Effector CD4-positive, alpha-beta T cell (primary cell): Measurements from ENCODE around the gene OAT.
A peak's percentile ranks its signal among the peaks of the same experiment; 100 is the strongest.

Experiments
- DNase-seq: peaks from one replicate; pipeline ENCODE4 v3.0.0-alpha.2; 2020

OAT gene

DNA sequence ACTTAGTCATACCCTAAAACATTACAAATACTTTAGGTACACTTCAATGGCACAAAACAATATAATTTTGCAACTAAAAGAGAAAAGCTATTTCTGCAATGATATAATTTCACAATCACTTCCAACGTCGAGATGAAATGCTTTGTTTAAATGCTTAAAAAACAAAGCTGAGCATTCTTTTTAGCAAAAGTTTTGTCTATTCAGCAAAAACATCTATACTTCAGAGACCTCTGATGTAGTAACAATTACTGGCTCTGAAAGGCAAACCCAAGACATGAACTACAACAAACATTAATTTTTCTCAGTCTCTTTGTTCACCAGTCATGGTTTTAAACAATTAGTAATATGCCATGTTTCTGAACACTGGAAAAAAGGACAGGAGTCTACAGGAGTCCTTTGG, 16.4 kb downstream of the OAT start:
- no peak for DNase-seq

GRCh38 chr10:124401633-124402032, 17.1 kb downstream of the OAT start:
- no peak for DNase-seq

GRCh38 chr10:124394583-124394982, 24.1 kb downstream of the OAT start:
- DNase-seq = no peak

DNA sequence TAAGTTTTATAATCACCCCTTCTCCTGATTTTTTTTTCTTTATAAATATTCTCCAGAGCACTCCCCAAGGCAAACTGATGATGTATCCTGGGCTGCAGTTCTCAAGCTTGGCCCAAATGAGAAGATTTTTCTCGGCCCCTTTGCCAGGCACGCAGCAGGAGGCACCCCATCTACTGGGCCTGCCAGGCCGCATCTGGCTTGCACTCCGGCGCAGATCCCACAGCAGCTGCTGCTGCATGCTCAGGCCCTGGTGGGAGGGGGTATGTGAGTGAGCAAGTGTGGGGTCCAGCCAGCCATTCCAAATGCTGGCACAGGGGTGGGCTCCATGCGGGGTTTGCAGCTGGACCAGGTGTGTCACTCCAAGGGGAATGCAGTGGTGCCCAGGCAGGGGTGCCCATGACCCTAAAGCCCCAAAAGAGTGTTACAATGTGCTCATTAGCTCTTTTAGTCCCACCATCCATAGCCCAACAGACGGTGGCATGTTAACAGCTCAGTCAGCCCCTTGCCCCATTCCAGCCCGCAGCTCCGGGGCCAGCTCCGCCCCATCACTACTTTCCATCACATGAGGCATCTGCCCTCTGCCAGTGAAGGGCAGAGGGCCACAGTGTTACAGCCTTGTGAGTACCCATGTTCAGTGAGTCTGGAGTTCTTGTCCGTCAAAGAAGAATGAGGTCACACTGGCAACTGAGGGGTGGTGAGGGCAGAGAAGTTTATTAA, 25.9 kb downstream of the OAT start:
- DNase-seq = no peak

DNA sequence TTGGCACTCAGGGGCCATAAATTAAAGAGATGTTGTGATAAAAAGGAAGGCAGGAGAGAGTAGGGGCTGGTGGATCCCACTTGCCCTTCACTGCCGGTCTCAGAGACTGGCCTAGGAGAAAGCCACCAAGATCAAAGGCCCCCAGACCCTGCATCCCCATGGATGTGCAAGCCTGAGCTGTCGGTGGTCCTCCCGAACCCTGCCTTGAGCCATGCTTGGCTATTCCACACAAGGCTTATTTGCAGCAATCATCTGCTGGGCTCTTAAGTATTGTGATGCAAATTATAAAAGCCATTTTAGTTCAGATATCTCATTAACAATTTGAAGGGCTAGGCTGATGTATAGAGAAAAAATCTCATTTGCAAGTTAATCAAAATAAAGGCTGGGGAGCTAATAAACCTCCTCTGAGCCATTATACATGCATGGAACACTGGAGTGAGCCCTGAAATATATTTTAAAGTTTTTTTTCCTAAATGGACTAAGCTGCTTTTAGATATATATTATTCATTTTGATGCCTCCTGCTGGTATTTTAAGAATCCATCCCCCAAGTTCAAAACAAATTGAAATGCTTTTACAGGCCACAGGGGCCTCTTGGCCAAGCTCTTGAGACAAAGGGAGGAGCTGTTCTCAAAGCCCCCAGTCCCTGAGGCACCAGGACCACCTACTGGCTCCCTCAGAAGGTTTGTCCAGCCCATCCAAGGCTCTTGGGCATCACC, 28.1 kb downstream of the OAT start:
- DNase-seq = no peak

- DNase-seq = no peak
Measured at GRCh38 chr10:124389613-124390361, 28.9 kb downstream of the OAT start.

DNA sequence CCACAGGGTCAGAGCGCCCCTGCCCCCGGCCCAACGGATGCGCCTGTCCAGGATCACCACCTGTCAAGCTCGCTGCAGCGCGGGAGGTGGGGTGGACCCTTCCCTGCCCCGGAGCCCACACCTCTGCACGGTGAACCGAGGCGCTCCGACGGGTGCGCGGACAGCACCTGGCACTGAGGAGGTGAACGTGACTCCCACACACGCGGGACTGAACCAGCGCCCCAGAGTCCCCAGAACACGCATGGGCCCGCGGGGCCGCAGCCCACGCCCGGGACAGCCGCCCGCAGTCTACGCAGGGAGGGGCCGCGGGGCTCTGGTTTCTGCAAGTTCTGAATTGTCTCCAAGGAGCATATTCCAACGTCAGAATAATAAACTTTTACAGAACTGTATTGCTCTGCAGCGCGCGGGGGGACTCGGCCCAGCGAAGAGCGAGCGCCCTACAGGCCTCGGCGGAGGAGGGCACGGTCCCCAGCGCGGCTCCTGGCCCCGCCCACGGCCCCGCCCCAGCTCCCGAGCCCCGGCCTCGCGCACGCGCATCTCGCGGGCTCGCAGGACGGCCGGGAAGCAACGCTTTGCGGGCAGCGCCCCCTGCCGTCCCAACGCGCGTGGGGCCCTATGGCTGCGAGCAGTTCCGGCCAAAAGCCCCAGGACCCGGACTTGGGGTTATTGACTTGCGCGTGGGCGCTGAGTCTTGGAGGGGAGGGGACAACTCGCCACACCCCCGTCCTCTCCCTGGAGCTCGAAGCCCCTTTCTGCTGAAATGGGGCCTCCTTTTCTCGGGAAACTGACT, 29.7 kb downstream of the OAT start:
- peak; percentile 89 for DNase-seq

DNA sequence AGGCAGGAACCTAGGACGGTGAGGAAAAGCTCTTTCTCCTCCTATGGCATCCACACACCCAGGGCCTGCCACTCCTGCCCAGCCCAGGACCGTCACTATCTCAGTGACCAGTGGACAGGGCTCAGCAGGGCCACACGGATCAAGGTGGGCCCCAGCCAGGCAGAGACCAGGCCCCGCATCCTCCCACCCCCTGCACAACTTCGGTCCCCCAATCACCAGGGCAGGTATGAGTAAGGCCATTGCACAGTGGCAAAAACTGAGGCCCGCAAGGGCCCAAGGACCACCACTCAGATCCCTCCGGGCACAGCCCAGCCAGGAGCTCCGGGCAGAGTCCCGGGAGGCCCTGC, 30.3 kb downstream of the OAT start:
- DNase-seq = no peak

GRCh38 chr10:124387078-124387874, 31.4 kb downstream of the OAT start:
- DNase-seq = no peak

GRCh38 chr10:124386186-124387077, 32.3 kb downstream of the OAT start:
- no peak for DNase-seq

GRCh38 chr10:124385627-124386185, 33.0 kb downstream of the OAT start:
- DNase-seq = no peak

GRCh38 chr10:124384591-124385190, 34.0 kb downstream of the OAT start:
- DNase-seq = no peak

DNA sequence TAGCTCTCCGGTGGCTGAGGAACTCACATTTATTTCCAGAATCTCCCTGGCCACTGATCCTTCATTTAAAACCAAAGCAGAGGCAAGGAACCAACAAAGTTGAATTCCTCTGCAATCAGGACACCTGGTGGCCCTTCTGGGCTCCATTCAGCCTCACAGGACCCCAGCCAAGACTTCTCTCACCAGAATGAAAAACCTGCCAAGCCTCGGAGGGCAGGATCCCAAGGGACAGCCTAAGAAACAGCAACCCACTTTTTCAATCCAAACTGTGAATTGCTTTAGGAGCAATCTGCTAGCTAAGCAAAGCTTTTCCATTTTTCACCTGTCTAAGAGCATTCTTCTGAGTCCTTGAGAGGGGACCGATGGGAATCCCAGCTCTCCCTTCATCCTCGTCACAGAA, 34.6 kb downstream of the OAT start:
- no peak for DNase-seq

- no peak for DNase-seq
Measured at GRCh38 chr10:124383496-124383895, 35.2 kb downstream of the OAT start.

GRCh38 chr10:124381011-124381611, 37.6 kb downstream of the OAT start:
- no peak for DNase-seq

- no peak for DNase-seq
Measured at GRCh38 chr10:124380256-124380995, 38.3 kb downstream of the OAT start.

- DNase-seq = no peak
Measured at GRCh38 chr10:124379609-124380193, 39.0 kb downstream of the OAT start.

DNA sequence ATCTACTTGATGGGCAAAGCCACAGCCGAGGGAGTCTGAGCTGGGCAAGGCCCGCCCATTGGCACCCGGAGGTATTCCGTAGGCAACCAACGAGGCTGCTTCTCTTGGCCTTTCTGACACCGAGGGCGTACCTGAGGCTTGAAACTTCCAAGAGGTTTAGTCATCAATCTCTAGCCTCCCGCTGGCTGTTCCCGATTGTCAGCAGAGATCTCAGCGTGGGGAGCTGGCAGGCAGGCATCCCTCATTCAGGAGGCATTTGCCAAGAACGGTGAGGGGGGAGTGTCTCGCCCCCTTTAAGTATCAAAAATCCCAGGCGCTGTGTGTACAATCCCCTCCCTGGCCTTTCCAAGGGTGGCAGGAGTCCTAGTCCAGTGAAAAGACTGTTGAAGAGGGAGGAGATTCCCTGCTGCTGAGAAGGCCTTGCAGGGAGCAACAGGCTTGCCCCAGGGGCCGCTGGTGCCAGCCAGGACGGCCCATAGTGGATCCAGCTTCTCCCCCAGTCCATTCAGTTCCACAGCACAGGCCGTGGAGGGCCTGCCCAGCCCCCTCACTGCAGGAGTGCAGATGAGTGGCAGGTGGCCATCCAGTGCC, 39.7 kb downstream of the OAT start:
- no peak for DNase-seq
